ENCODE measurements around the gene MYO7B.

DNA sequence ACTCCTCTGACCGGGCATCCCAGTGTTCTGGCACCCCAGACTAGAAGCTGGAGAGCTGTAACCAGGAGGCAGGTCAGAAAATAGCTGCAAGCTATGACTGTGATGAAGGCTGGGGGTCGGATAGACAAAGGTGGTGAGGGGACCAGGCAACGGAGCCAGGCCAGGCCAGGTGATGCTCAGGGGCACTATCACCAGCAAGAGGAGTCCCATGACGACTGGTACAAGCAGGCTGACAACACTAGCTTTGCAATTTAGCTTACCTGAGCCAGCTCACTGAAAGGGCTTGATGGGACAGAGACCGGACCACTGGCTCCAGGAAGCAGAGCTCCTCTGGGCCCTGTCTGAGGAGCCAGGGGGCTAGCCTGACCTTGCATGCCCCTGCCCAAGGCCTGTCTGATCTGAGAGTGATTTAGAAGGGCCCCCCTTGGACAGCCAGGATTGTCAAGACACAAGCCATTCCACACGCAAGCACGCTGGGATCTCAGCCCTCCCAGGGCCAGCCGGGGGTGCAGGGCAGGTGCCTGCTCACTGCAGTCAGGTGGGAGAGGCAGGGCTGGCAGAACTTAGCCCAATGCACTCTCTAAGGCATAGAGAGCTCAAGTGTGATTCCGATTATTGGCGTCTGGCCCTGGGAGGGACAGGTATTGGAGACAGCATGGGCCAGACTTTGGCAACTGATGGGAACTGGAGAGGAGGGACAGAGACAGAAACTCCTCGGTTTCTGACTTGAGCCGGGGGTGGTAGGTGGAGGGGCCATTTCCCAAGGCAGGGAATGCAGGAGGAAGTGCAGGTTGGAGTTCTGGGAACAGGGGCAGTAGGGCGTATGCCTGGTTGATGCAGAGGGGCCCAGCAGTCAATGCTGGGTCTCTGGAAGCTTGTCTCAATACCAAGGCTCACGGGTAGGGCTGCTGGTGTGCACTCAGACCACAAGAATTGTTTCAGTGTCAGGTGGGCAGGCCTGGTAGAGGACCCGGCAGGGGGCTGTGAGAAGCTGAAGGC, 47.7 kb downstream of the MYO7B start:
- TF ChIP-seq, protein P1, sequence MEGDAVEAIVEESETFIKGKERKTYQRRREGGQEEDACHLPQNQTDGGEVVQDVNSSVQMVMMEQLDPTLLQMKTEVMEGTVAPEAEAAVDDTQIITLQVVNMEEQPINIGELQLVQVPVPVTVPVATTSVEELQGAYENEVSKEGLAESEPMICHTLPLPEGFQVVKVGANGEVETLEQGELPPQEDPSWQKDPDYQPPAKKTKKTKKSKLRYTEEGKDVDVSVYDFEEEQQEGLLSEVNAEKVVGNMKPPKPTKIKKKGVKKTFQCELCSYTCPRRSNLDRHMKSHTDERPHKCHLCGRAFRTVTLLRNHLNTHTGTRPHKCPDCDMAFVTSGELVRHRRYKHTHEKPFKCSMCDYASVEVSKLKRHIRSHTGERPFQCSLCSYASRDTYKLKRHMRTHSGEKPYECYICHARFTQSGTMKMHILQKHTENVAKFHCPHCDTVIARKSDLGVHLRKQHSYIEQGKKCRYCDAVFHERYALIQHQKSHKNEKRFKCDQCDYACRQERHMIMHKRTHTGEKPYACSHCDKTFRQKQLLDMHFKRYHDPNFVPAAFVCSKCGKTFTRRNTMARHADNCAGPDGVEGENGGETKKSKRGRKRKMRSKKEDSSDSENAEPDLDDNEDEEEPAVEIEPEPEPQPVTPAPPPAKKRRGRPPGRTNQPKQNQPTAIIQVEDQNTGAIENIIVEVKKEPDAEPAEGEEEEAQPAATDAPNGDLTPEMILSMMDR (IDR thresholded peaks at IDR 0.05; ENCODE audit: poor library complexity): no peak
- TF ChIP-seq EZH2 (IDR thresholded peaks at IDR 0.05; ENCODE audit: borderline replicate concordance): no peak
- no peak for TF ChIP-seq EZH2phosphoT487 (IDR thresholded peaks at IDR 0.05; ENCODE audit: low read depth, severe bottlenecking, unreplicated experiment)

Data from hepatocyte (in vitro differentiated cells).